ENCODE measurements around the gene PPIE. TPM values are rescaled to one million over a fixed set of nuclear protein-coding genes. Genes with fewer than 3 reads are reported as not detected.

Gene PPIE
- total and polyA plus RNA-seq, 2 of the 13 experiments (the other 11 are each of a cell fraction or from before 2014, with no cell fraction given): 15.3 to 26.3 TPM

GRCh38 chr1:39788758-39789570 lies 50.3 kb downstream of the PPIE start, which contains the start of gene BMP8B (continued):
- no peak for TF ChIP-seq ZNF766 (CRISPR knock-in tag; IDR thresholded peaks at IDR 0.05; ENCODE audit: borderline replicate concordance)
- 0 out of 2 replicates have a peak, but pooled peaks have one; percentile 29 for TF ChIP-seq ZNF431 (CRISPR knock-in tag; IDR thresholded peaks at IDR 0.05; ENCODE audit: borderline replicate concordance, low read depth)
- no peak for TF ChIP-seq DBP (CRISPR knock-in tag; IDR thresholded peaks at IDR 0.05; ENCODE audit: not compliant biosample characterization)
- no peak for TF ChIP-seq MXD4 (CRISPR knock-in tag; IDR thresholded peaks at IDR 0.05)
- TF ChIP-seq MAFK (conservative IDR thresholded peaks at IDR 0.05 in 1 of 2, IDR thresholded peaks at IDR 0.05 in 1 of 2; ENCODE audit: low read length in 2 of 2): no peak
- TF ChIP-seq KAT2B (IDR thresholded peaks at IDR 0.05; ENCODE audit: borderline replicate concordance, low read depth, low read length): no peak
- TF ChIP-seq SMAD1 (CRISPR knock-in tag; IDR thresholded peaks at IDR 0.05; ENCODE audit: borderline replicate concordance, low read depth): no peak
- TF ChIP-seq ZNF776 (CRISPR knock-in tag; IDR thresholded peaks at IDR 0.05): peak; percentile 45; the same call in 1 of the 2 replicates
- no peak for TF ChIP-seq ZFP41 (CRISPR knock-in tag; IDR thresholded peaks at IDR 0.05; ENCODE audit: borderline replicate concordance)
- TF ChIP-seq ZNF713 (CRISPR knock-in tag; IDR thresholded peaks at IDR 0.05): no peak
- TF ChIP-seq THYN1 (CRISPR knock-in tag; IDR thresholded peaks at IDR 0.05; ENCODE audit: borderline replicate concordance, low read depth): no peak
- TF ChIP-seq ZNF770 (CRISPR knock-in tag; IDR thresholded peaks at IDR 0.05): no peak
- no peak for TF ChIP-seq RORA (CRISPR knock-in tag; IDR thresholded peaks at IDR 0.05)
- TF ChIP-seq NR2F6 (IDR thresholded peaks at IDR 0.05): no peak
- TF ChIP-seq NR2F6 (CRISPR knock-in tag; IDR thresholded peaks at IDR 0.05): no peak
- no peak for TF ChIP-seq SOX6 (IDR thresholded peaks at IDR 0.05)
- no peak for TF ChIP-seq SOX6 (CRISPR knock-in tag; IDR thresholded peaks at IDR 0.05)
- TF ChIP-seq ZNF567 (CRISPR knock-in tag; IDR thresholded peaks at IDR 0.05; ENCODE audit: borderline replicate concordance): no peak
- no peak; the same call in 1 of the 2 replicates for TF ChIP-seq NR0B2 (CRISPR knock-in tag; IDR thresholded peaks at IDR 0.05)
- no peak for TF ChIP-seq ZNF781 (CRISPR knock-in tag; IDR thresholded peaks at IDR 0.05; ENCODE audit: borderline replicate concordance, not compliant biosample characterization)
- TF ChIP-seq RFX3 (CRISPR knock-in tag; IDR thresholded peaks at IDR 0.05): no peak
- TF ChIP-seq GABPB1 (CRISPR knock-in tag; IDR thresholded peaks at IDR 0.05): peak; percentile 57; the same call in 1 of the 2 replicates
- 0 out of 2 replicates have a peak, but pooled peaks have one; percentile 47 for TF ChIP-seq ZNF468 (CRISPR knock-in tag; IDR thresholded peaks at IDR 0.05)
- no peak for TF ChIP-seq ARNT (IDR thresholded peaks at IDR 0.05)
- TF ChIP-seq TEAD3 (CRISPR knock-in tag; optimal IDR thresholded peaks at IDR 0.05; ENCODE audit: borderline replicate concordance): no peak
- no peak for TF ChIP-seq CAMTA2 (CRISPR knock-in tag; IDR thresholded peaks at IDR 0.05; ENCODE audit: borderline replicate concordance)
- TF ChIP-seq MAX (IDR thresholded peaks at IDR 0.05): peak; percentile 86
- no peak for TF ChIP-seq PAX8 (CRISPR knock-in tag; IDR thresholded peaks at IDR 0.05; ENCODE audit: borderline replicate concordance)
- TF ChIP-seq MTA1 (CRISPR knock-in tag; IDR thresholded peaks at IDR 0.05; ENCODE audit: borderline replicate concordance): no peak
